Measurements from ENCODE around the gene MLLT3.

DNA sequence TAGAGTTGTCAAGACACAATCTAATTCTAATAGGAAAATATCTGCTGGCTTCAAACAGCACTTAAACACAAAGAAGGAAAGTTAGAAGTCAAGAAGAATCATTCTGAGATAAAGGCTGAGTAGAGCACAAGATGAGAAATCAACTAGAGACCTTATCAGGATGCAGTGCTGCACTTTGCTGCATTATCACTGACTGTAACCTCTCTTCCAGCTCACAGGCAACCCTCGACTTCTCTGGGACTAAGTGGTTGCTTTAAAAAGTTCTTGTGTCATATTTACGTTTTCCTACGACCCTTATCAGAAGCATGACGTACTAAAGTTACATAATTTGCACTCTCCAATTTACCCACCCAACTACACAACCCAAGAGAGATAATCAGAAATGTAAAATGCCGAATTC, 176.1 kb downstream of the MLLT3 start:
- TF ChIP-seq, protein P1, sequence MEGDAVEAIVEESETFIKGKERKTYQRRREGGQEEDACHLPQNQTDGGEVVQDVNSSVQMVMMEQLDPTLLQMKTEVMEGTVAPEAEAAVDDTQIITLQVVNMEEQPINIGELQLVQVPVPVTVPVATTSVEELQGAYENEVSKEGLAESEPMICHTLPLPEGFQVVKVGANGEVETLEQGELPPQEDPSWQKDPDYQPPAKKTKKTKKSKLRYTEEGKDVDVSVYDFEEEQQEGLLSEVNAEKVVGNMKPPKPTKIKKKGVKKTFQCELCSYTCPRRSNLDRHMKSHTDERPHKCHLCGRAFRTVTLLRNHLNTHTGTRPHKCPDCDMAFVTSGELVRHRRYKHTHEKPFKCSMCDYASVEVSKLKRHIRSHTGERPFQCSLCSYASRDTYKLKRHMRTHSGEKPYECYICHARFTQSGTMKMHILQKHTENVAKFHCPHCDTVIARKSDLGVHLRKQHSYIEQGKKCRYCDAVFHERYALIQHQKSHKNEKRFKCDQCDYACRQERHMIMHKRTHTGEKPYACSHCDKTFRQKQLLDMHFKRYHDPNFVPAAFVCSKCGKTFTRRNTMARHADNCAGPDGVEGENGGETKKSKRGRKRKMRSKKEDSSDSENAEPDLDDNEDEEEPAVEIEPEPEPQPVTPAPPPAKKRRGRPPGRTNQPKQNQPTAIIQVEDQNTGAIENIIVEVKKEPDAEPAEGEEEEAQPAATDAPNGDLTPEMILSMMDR (IDR thresholded peaks at IDR 0.05): no peak
- no peak for TF ChIP-seq POLR2A (IDR thresholded peaks at IDR 0.05)
